Hepatocyte (in vitro differentiated cells): Measurements from ENCODE around the gene IL1R2.

Source experiments
- CTCF ChIP-seq: fragments of 200-600 bp; sonication (generic); IDR thresholded peaks from 2 replicates; pipeline ENCODE4 v1.5.1; 2016; ENCODE audit warnings: antibody characterized with exemption, mild to moderate bottlenecking; ENCODE audit not compliant: poor library complexity
- EZH2phosphoT487 ChIP-seq: fragments of 200-600 bp; sonication (generic); IDR thresholded peaks from one replicate; pipeline ENCODE4 v1.6.1; 2018; ENCODE audit warnings: antibody characterized with exemption, mild to moderate bottlenecking, low read depth, moderate library complexity; ENCODE audit not compliant: unreplicated experiment, severe bottlenecking

GRCh38 chr2:101974663-101975062 is 17.1 kb upstream of the IL1R2 start:
- TF ChIP-seq CTCF, result no peak
- no peak for TF ChIP-seq EZH2phosphoT487
